ENCODE results near the gene DACT1.
"Not testable (repeated sequence)": the region's sequence is repeated elsewhere in the genome, so short reads cannot be mapped to it uniquely, and the experiment has no call there.

Gene DACT1, protein sequence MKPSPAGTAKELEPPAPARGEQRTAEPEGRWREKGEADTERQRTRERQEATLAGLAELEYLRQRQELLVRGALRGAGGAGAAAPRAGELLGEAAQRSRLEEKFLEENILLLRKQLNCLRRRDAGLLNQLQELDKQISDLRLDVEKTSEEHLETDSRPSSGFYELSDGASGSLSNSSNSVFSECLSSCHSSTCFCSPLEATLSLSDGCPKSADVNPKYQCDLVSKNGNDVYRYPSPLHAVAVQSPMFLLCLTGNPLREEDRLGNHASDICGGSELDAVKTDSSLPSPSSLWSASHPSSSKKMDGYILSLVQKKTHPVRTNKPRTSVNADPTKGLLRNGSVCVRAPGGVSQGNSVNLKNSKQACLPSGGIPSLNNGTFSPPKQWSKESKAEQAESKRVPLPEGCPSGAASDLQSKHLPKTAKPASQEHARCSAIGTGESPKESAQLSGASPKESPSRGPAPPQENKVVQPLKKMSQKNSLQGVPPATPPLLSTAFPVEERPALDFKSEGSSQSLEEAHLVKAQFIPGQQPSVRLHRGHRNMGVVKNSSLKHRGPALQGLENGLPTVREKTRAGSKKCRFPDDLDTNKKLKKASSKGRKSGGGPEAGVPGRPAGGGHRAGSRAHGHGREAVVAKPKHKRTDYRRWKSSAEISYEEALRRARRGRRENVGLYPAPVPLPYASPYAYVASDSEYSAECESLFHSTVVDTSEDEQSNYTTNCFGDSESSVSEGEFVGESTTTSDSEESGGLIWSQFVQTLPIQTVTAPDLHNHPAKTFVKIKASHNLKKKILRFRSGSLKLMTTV

DNA sequence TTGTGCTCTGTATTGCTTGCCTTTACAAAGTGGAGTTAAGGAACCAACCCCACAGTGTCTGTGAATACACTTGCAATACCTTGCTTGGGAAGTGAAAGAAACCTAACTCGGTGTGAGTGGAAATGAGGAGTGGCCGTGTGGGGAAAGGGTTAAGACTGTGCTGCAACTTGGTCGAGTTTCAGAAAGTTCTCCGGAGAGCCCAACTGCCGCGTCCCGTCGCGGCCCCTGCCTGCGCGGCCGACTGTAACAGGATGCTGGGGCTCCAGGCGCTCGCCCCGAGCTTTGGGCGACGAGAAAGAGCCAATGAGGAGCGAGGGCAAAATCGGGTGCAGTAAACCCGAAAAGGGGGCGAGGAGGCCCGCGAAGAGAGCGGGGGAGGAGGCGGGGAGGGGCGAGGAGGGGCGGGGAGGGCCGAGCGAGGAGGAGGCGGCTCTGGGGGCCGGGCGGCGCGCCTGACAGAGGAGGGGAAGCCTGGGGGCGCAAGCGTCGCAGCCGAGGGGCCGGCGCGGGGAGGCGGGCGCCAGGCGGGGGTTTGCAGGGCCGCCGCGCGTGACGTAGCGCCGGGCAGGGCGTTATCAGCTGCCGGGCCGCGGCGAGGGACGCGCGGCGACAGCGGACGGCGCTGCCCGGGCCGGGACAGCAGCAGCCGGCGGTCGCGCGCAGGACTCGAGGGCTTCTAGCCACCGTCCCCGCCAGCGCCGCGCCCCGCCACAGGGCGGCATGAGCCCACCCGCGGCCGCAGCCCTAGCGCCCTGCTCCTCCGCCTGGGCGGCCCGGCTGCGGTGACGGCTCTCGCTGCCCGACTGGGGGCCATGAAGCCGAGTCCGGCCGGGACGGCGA is at the start of gene DACT1:
DACT1 (plus strand) TSS at position 572 of the 840 bp plus-strand sequence; CDS start at position 813, 241 bp downstream.
- DNase-seq = peak; percentile 56 to 68 (median 61)

DNA sequence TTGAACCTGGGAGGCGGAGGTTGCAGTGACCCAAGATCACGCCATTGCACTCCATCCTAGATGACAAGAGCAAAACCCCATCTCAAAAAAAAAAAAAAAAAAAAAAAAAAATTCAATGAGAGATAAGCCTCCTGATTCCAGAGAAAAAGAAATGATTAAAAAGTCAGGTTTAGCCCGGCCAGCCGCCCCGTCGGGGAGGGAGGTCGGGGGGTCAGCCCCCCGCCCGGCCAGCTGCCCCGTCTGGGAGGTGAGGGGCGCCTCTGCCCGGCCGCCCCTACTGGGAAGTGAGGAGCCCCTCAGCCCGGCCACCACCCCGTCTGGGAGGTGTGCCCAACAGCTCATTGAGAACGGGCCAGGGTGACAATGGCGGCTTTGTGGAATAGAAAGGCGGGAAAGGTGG is 49.4 kb upstream of the DACT1 start:
- DNase-seq = not testable (repeated sequence)

DNA sequence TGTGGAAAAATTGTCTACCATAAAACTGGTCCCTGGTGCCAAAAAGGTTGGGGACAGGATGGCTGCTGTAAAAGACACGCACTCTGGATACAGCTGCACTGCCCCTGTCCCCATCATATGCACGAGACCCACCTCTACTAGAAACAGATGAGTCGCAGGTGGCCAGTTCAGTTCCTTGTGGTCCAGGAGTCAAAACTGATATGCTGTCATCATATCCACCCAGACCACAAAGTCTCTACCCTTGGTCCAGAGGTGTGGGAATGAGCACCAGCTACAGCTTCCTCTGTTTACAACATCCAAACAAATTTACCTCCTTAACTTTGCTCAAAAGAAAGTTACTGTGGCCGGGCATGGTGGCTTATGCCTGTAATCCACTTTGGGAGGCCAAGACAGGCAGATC is 43.8 kb upstream of the DACT1 start:
- DNase-seq = no peak

DNA sequence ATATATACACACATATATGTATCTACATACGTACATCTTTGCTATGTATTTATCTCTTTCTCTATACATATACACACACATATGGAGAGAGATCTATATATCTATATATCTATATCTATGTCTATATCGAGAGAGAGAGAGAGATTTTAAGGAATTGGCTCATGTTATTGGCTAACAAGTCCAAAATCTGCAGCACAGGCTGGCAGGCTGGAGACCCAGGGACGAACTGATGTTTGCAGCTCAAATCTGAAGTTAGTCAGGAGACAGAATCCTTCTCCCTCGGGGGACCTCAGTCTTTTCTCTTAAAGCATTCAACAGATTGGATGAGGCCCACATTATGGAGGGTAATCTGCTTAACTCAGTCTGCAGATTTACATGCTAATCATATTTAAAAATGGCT is 40.7 kb upstream of the DACT1 start:
- DNase-seq = no peak

DNA sequence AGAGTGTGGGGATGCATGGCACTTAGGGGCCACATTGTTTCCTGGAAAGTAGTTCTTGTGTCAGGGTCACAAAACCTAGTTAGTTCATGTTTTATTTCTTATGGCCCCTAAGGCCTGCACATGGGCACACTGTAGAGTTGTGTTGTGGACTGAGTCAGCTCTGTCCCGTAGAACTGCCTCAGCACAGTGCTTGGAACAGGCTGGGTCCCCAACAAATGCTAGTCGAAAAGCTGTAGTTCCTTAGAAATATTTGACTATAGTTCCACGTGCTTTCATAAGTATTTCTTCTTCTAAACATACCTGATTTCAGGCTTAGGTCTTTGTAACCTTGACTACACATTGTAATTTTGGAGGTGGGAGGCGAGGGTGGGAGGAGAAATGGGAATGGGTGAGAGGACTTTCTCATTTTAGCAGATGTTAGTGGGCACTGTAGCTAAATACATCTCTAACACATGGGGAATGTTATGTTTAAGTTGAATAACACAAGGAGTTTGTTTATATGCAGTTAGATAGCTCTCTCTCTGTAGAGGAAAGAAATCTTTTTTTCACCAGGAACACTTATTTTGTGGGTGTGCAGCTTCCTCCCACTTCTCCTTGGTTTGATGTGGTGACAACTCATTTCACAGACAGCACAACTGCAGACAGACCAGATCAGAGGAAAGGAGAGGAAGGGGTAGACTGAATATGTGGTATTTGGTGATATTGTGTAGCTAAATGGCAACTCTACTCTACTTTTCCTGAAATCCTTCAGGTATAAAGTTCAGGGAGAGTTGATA is 39.5 kb upstream of the DACT1 start:
- peak in 3 of 6 experiments; percentile 73 to 74 (median 73) for DNase-seq

GRCh38 chr14:58598804-58599525 is 38.8 kb upstream of the DACT1 start:
- DNase-seq = no peak

GRCh38 chr14:58599707-58600106 is 38.1 kb upstream of the DACT1 start:
- DNase-seq = no peak

DNA sequence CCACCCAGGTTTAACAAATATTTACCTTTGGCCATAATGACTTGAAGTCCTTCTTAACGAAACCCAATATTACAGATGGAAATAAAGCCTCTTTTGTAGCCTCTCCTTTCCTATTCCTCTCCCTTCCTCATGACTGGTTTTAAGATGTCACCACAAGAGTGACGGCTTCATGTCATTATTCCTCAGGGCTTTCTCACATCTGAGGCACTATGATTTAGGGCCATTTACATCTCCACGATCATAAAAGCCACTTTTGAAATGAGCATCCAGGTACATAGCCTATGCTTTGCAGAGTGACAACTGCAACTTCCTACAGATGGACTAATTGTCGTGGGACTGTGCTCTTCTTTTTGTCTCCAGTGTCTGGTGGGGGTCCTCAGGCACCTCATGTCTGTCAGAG is 32.3 kb upstream of the DACT1 start:
- no peak for DNase-seq

GRCh38 chr14:58607131-58607951 is 30.4 kb upstream of the DACT1 start:
- no peak for DNase-seq

DNA sequence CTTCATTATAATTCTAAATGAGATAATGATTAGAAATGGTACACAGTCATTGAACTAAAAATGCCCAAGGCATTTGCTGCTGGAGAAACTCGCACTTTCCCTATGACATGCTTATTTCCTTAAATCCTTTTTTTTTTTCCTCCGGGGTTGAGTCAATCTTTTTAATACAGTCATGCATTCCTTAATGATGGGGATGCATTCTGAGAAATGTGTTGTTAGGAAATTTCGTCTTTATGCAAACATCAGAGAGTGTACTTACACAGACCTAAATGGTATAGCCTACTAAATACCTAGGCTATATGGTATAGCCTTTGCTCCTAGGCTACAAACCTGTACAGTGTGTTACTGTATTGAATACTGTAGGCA is 29.8 kb upstream of the DACT1 start:
- DNase-seq = no peak

- no peak for DNase-seq
Measured at GRCh38 chr14:58617619-58618018, 20.1 kb upstream of the DACT1 start.

DNA sequence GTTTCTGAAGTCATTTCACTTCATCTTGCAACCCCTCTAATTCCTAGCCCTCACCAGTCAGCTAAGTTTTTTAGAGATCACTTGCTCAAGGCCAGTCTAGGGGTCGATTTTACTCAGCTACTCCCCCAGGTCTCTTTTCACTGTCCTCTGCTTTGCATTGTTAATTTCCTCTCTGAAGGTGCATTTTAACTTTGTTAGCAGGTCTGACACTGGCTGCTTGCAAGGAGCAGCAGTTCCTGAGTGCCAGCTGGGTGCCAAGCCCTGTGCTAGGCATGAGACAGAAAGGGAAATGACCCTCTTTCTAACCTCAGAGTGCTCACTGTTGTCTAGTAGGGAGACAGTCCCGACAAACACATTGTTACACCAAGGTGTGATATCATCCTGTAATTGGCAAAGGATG is 17.8 kb upstream of the DACT1 start:
- DNase-seq = no peak

DNA sequence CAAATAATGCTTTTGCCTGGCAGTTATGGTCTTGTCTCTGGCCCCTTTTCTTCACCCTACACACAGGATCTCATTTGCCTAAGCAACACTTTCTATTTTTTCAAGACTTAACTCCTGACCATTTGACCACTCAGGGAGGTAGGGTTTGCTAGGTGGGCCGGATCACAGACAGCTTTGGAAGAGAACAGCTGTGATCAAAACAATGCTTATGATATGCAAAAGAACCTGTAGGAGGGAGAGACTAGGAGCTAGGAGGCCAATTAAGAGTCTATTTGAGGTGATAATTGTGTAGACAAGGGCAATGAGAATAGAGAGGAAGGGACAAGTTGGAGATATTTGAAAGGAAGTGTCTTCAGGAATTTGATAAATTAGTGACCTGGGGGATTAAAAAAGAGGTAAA is 12.3 kb upstream of the DACT1 start:
- no peak for DNase-seq

GRCh38 chr14:58626431-58626831 is 11.3 kb upstream of the DACT1 start:
- DNase-seq = no peak

DNA sequence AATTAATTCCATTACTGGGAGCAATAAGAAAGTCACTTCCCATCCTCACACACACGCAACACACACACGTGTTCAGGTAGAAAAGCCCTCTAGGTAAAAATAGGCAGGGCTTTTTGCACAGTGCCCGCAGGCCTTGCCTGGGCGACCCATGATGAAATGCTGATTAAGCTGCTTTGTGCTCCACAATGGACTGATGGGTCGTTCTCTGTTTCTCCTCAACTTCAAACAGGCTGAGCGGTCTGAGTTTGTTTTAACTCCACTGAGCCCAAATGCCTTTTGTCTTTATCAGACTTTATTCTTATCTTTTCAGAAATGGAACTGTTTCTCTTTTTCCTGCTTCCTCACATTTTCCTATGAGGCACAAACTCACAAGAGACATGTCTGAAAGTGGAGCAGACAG is 9.4 kb upstream of the DACT1 start:
- DNase-seq = no peak

DNA sequence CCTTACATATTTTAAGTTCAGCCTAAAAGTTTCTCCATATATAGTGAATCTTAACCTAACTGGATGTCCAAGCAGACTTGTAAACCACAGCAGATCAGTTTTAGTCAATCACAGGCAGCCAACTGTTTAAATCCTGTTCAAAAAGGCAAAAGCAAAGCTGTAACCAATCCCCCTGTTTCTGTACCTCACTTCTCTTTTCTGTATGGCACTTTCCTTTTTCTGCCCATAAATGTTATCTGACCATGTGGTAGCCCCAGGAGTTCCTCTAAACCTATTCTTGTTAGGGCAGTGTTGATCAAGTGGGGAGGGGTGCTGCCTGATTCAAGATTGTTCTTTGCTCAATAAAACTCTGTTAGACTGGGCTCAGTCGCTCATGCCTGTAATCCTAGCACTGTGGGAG is 8.5 kb upstream of the DACT1 start:
- DNase-seq = no peak

DNA sequence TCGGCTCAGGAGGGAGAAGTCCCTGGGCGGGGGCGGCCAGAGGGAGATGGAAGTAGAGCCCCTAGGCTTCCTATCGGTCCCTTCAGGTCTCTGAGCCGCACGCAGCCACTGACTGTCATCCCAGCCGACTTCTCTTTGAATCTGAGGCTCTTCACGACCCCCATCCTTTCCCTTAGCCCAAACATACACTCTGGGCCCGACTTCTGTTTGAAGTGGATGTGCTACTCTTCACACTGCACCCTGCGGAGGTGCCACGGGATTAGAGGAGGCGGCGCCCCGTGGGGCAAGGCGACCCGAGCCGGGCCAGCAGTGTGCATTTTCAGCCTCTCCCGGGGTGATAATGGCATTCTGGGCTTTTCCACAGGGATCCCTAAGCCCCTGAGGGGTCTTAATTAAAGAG is 6.0 kb upstream of the DACT1 start:
- DNase-seq = no peak

DNA sequence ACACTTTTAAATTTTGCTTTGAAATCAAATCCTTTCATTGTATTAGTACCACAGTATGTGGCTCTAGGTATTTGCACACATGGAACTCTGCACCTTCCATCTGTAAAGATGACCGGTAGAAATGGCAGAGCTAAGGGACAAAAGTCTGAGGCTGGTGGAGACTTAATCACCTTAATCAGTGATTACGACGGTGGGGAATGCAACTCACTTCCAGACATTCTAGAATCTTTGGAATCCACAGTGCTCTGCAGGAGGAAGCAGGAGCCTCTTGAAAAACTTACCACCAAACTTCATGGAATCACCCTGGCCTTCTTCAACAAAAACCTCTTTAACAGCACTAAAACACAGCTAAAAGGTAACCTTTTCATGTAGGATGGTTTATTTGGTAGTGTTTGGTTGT is 3.9 kb upstream of the DACT1 start:
- no peak for DNase-seq

DNA sequence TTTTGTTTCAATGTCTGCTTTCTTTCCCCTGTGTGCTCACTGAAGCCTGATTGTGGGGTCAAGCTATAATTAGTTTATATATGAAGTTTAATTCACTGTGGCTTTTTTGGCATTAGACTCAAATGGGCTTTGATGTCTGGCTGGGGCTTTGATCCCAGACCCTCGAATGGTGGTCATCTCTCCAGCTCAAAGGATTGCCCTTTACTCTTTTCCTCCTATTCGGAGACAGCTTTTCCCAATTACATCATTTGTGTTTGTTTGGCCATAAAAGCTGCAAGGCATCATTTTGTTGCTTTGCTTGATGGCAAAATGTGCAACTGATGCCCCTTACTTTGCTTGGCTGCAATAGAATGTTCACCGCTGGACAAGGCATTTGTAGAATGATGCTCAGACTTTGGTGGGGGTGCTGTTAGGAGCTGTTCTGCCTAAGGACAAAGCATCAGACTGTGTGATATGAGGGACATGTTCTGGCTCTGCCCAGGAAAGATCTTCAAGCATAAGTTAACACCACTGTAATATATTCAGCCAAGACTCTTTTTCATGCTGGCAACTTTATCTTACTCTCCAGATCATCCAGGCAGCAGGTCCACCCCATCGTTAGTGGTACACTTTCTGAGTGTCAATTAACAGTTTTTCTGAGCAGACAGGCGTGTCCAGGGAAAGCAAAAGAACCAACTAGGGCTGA is 3.2 kb upstream of the DACT1 start:
- no peak for DNase-seq

- no peak for DNase-seq
Measured at GRCh38 chr14:58635091-58635830, 2.5 kb upstream of the DACT1 start.
